Endometrium (tissue), 2 donors: ENCODE measurements around the gene TMEM19.

Experiments used
- FAIRE-seq: peaks from 2 replicates; lab custom pipeline; 2012; peaks lifted over from hg19 to GRCh38; lab: Jason Lieb, UNC
- donor health status: control.
- donor health status: control.

Gene TMEM19

DNA sequence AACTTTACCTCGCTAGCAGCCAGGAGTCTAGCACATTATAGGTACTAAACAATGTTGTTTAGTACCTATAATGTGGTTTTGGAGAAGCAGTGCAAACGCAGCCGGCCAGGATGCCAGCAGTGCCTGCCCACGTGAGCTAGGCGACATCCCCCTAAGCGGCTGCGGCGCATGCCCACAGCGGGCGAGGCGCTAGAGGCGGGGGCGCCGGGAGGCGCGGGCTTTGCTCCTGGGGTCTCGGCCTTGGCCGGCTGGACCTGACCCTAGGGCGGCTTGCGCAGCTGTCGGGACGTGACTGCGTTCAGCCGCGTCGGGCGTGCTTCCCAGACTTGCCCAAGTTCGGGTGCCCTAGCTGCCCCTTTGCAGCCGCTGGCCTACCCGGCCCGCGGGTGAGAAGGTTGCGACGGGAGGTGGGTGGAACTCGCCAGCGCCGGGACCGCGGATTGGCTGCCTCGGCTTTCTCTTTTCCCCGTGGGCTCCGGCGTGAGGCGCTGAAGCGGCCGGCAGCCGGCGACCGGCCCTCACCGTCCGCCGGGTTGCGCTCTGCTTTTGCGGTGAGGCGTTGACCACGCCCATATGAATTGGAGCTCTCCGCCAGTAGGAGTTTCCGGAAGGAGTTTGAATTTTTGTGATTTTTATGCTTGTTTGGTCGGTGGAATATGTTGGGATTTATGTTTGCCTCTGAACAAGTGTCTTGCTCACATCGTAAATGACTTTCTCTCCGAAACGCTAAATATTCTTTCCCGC, at the start of gene TMEM19:
Gene TMEM19 (plus strand): TSS at position 169 of the 744 bp plus-strand sequence. CDS start 599 bp downstream, outside the sequence.
- FAIRE-seq, result peak; percentile 86

DNA sequence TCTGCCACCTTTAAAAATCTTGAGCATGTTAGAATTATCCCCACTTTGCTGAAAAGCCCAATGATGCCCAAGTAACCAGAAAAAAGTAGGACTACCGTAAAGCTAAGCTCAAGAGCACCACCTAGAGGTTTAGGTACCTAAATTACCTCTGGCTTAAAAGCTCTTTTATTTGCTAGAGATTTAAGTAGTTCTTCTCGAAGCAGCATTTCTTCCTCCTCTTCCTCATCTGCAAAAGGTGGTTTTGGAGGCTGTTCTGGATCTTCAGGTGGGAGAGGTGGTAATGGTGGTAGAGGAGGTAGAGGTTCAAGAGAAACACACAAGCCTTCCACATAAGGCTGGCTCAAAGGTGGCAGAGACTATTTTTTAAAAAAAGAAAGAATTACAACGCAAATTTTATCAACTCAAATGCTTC, 49.2 kb upstream of the TMEM19 start:
- peak; percentile 29 for FAIRE-seq

DNA sequence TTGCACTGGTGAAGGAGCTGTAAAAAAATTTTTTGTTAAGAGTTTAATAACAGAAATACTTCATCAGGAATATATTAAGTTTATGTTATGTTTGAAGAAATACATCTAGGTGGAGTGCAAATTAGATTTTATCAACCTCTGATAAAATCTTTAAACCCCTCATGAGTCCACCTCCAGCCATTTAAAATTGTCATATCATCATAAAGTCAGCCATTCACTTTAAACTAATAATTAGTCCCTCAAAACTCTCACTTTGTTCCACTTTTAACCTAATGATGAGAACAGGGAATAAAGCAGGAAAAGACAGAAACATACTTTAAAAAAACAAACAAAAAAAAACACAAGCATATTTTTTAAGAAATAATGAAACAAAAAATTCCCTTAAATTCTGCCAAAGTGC, 47.4 kb upstream of the TMEM19 start:
- no peak for FAIRE-seq

DNA sequence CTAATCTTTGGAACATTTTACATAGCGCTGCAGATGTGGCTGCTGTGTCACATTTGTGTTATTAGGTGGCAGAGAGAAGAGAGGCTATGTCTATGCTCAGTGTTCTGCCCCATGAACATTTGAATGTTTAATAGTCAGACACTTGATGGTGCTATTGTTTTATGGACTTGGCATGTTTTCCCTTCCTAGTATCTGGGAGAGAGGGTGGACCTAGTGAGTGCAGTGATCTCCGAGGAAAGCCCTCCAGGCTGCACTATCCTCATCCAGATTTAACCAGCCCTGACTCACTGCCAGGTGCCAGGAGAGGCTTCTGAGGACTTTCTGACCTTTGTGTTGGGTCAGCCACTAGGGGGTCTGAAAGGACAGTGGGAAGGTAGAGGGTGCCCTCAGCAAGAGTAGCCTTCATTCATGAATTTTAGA, 46.5 kb upstream of the TMEM19 start:
- no peak for FAIRE-seq

DNA sequence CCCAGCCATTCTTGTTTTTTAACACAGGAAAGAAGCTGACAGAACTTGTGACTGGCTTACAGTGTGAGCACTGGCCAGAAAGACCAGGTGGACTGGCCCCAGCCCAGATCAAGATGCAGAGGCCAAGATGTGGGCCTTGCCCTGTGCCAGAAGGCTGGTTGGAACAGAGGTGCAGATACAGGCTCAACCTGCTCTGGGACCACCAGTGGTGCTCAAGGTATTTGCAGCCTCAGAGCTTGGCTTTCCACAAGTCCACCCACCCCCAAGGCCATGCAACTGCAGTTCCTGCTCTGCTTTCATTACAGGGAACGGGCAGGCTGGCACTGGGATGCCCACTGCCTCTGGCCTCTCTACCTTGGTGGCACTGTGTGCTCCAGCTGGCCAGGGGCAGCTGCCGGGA, 45.6 kb upstream of the TMEM19 start:
- FAIRE-seq, result no peak

DNA sequence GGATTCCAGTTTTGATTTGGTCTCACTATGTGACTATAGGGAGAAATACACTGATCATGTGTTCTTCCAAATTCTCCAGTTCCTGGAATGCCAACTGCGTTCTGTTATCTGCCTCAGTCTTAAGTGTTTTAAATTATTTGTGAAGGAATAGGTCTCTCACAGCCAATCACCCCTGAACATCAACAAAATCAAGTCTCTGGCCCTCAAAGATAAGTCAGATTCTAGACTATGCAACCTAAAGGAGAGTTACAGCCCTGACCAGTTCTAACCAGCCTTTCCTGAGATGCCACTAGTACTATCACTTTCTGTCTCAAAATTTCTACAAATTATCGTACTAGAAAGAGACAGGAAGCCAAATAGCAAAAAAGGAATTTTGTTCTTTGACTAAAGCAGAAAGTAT, 44.5 kb upstream of the TMEM19 start:
- FAIRE-seq, result no peak

DNA sequence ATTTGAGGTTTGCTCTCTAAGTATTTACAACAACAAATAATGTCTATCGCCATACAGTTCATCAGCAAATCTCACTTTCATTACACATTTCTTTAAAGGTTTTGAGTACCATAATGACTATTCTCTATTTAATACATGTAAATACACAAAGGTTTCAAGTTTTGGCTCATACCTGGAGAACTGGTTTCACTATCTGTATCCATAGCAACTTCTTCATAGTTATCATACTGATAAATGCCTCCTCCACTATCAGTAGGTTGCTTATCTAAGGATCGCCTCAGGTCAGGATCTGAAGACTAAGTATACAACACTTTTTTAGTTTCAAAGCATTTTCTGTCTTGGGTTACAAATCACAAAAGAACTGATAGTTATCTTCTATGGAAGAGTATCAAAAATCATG, 43.6 kb upstream of the TMEM19 start:
- no peak for FAIRE-seq

DNA sequence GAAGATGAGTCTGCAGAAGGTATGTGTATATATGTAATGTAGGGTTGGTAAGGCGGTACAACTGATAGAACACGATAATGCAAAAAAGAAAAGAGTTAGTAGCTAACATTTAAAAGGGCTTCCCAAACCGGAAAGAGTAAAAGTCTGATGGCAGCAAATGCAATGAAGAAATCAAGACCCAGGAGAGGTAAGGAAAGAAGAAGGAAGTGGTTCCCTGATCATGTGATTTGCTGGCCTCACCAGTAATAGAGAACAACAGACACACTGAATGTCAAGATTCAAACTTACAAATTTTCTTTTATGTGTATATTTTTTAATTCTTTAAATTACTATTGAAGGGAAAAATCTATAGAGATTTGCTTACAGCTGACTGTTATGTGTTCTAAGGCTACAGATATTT, 40.6 kb upstream of the TMEM19 start:
- no peak for FAIRE-seq

DNA sequence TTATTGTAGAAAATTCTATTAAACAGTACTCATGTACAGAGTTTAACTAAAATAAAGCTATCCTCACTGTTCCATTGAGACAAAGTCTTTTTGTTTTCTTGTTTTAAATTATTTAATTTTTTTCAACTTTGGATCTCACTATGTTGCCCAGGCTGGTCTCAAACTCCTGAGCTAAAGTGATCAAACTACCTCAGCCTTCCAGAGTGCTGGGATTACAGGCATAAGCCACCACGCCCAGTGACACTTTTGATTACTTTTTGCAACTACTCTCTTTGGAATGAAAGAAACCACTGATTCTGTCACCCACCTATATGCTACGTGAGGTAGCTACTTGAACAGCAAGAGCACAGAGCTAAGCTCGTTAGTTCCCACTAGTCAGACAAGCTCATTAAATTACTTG, 39.4 kb upstream of the TMEM19 start:
- FAIRE-seq, result no peak

DNA sequence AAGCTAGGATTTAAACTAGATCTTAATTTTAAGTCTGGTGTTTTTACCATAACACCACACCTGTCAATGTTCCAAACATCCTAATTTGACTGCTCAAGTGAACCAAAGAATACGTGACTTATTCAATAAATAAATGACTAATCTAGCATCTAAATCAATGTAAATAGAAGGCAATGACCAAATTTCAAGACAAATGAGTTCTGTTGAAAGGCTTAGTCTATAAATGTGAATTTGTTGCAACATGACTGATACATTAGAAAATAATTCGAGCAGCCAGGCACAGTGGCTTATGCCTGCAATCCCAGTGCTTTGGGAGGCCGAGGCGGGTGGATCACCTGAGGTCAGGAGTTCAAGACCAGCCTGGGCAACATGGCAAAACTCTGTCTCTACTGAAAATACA, 37.3 kb upstream of the TMEM19 start:
- FAIRE-seq, result no peak

DNA sequence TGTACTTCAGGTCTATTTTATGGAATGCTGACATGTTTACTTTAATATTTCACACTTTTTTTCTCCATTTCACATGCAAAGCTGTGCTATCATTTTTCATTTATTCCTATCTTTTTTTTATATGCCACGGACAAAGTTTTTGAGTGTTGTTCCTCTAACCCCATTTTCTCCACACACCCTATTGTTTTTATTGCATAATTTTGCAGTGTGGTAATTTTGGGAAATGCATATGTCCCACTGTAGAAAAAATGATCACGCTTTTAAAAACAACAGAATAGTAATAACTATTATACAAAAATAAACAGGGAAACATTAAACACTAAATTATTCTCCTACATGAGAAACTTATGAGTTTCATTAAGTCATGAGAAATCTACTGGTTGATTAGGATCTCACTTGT, 36.5 kb upstream of the TMEM19 start:
- FAIRE-seq, result no peak

DNA sequence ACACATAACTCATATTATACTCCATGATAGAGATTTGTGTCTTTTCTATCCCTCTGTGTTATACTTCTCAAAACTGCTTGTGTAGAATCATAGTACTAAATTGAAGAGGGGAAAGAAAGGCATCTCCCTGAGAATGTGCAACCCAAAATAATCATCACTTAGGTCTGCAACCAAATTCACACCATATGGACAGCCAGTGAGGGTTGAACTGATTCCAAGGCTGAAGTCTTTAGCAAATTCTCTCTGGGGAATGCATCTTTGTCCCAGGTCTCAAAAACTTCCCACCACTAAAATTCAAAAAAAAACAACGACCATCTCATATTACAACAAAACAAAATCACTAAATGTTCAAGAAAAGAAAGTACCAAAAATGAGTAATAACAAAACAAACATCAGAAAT, 33.2 kb upstream of the TMEM19 start:
- FAIRE-seq, result no peak

DNA sequence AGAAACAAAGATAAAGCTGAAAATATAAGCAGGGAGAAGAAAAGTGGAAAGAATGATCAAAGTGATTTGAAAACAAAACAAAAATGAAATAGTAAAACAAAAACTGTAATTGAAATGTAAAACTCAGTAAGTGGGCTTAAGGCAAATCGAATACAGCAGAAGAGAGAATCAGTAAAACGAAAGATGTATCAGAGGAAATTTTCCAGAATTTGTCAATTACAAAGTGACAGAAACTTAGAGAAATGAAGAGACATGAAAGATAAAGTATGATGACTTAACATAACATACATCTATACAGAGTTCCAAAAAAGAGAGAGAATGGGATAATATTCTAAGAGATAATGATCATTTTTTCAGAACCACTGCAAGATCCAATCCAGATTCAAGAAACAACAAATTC, 32.7 kb upstream of the TMEM19 start:
- FAIRE-seq, result no peak

DNA sequence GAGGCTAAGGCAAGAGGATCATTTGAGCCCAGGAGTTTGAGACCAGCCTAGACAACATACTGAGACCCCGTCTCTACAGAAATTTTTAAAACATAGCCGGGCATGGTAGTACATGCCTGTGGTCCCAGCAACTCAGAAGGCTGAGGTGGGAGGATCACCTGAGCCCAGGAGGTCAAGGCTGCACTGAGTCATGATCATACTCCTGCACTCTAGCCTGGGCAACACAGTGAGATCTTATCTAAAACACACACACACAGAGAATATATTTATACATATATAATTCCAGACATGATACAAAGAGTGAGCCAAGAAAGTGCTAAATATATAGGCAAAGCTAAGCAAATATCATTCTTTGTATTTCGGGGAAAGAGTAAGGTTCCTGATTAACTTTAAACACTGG, 31.7 kb upstream of the TMEM19 start:
- FAIRE-seq, result no peak

DNA sequence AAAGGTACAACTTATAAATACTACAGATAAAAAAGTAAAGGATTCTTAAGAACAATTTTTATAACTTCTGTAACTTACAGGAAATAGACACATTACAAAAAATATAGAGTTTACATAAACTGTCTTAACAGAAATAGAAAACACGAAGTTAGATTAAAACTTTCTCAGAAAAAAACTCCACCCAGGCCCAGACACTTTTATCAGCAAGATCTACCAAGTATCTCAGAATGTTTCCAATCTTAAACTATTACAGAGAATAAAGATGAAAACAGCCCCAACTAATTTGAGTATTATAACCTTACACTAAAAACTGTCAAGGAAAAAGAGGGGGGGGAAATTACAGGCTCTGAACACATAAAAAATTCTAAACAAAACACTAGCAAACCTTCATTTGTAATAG, 30.4 kb upstream of the TMEM19 start:
- no peak for FAIRE-seq

DNA sequence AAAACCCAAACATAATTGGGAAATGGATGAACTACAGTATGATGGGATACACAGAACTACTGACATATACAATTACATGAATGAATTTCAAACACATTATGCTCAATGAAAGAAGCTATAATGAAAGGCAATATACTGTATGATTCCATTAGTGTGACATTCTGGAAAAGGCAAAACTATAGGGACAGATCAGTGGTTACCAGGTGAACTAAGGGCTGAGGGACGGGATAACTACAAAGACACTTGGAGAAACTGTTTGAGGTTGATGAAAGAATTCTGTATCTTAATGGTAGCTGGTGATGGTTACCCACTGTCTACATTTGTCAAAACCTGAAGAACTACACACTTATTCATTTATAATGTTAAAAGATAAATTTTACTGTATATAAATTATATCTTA, 30.0 kb upstream of the TMEM19 start:
- no peak for FAIRE-seq

DNA sequence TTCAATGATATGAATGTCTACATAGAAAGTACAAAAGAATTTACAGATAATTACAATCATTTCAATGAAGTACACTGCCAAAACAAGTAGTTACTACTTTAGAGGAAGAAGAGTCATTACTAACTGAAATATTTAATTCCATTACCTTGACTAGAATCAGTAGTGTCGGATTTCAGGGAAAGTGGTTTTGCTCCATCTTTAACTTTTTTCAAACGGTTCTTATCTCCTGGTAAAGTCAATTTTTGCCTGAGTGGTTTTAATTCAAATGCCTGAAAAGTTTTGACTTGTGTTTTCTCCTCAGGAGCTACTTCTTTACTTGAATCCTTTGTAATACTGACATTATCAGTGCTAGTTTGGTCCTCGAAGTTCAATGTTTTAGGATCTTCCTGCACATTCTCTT, 29.1 kb upstream of the TMEM19 start:
- no peak for FAIRE-seq

DNA sequence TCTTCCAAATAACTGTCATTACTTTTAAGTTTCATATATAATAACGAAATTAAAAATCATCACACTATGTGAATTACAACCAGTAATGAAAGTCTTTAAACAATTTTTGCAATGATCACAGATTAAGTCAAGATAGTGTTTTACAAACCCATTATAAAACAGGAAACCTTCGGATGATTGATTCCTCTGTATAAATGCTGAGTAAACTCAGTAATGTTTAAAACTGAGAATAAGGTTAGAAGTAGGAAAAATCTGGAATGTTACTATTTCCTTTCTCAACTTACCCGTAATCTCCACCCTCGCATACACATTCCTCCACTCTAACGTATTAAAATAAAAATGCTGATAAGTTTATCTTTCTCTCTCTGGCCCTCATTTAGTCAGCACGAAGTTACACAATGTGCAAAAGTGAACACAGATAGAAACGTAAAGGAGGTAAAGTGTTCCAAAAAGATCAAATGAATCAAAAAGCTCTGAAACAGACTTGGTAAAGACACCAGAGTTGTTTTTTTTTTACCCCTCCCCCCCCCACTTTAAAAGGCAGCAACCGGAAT, 23.8 kb upstream of the TMEM19 start:
- FAIRE-seq, result peak; percentile 15

DNA sequence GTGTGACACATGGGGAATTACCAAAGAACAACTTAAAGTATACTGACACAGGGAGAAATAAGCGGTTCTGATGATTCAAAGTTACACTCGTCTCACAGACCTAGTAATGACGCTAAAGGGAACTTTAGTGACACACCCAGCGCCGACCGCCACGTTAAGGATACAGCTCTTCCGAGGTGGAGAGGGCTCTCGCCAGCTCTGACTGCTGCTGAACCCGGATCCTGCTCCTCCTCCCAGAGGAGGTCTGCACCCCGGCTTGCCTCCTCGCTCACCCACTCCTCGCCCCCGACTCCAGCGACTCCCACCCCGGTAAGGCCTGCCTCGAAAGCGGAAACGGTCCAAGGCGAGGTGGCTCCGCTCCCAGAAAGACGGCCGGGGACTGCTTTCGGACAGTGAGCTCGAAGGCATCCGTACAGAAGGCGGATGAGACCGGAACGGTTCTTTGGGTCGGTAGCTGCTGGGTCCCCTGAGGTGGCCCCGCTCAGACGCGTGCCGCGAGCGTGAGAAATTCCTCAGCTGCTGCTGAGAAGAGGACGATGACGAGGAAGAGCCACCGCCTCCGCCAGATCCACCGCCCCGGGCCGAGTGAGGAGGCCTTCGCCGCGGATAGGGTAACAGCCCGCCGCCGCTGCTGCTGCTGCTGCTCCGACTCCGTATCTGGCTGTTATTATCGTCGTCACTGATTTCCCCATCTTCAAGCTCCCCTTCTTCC, 22.9 kb upstream of the TMEM19 start:
- no peak for FAIRE-seq

DNA sequence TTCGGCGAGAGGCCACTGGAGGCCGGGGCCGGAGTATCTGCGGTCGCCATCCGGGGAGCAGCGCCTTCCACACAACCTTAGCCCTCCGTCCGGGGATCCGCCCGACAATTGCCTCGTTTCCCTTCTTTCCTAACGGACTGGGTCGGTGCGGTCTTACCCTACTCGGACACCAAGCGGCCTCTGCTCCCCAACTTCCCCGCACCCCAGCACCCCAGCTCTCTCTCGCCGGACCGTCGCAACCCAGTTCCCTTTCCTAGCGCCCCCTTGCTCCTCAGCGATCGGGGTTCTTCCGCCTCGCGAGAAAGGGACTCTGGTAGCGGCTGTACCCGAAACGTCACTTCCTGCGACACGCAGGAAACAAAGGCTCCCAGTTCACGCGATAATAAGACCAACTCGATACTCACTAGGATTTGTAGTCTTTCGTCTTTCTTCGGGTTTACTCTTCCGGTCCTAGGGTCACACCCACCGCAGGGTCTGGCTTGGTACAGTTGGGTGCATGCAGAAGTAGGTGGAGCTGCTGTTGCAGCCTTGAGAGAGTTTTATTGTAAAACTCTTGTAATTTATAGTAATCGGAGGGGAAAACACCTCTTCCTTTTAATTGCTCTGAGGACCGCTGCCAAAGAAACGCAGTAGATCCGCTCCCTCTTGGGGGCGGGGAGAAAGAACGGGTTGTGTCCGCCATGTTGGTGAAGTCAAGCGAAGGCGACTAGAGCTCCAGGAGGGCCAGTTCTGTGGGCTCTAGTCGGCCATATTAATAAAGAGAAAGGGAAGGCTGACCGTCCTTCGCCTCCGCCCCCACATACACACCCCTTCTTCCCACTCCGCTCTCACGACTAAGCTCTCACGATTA, 22.1 kb upstream of the TMEM19 start, which contains the start of the genes THAP2 and ZFC3H1:
Gene THAP2 (plus strand): TSS at position 741 of the 850 bp plus-strand sequence. CDS start 209 bp downstream, outside the sequence.
Gene ZFC3H1 (minus strand): TSS at position 288 of the 850 bp plus-strand sequence. CDS start 238 bp downstream, at position 50.
- peak; percentile 98 for FAIRE-seq

DNA sequence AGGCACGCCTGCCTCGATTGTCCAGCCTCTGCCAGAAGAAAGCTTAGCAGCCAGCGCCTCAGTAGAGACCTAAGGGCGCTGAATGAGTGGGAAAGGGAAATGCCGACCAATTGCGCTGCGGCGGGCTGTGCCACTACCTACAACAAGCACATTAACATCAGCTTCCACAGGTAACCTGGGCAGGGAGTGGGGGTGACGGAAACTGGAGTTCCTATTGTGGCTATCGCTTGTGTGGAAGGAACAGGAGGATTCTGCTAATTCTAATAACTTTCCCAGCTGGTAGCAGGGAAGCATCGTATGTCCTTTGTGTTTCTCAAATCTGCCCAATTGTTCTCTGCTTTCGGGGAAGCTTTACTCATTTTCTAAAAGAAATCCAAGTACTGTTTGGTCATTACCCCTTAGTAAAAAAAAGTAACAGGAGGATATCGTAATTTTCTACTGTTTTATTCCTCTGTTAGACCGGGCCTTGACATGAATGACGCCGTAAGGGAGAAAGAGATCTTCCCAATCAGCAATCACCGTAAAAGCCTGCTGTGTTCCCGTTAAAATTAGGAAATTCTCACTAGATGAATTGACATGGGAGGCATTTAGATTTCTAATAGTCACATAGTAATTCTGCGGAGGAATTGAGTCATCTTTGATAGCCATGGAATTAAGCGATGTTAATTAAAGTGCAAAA, 21.3 kb upstream of the TMEM19 start:
- no peak for FAIRE-seq

DNA sequence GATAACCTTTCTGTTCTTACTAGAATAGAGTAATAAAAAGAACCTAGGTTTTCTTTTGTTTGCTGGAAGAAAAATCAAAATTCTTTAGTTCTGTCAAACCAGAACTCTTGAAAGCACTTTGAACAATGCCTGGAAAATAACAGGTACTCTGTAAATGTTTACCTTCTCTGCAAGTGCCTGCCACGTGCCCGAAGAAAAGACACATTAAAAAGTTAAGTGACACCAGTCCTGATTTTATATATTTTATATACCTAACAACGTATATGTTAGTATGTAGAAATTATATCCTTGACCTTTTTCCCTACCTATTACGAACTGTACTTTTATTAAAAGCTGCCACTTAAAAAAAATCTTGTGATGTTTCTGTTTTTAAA, 20.8 kb upstream of the TMEM19 start:
- no peak for FAIRE-seq
